ENCODE measurements around the gene FBXO42. TPM values are rescaled to one million over a fixed set of nuclear protein-coding genes. Genes with fewer than 3 reads are reported as not detected.

Gene FBXO42
- total and polyA plus RNA-seq, 2 of the 13 experiments (the other 11 are each of a cell fraction or from before 2014, with no cell fraction given) = 7.6 to 17.5 TPM

DNA sequence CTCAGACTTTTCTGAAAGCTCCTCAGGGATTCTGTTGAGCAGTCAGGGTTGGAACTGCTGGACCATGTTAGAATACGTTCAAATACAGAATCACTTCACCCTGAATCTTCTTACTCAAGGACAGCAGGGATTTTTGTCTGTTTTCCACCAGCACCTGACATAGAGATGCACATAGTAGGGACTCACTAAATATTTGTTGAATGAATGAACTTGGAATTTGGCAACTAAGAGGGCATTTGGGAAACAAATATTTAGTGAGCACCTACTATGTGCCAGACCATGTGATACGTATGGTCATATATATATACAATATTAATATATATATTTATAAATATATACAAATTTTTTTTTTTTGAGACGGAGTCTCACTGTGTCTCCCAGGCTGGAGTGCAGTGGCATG is 4.6 kb upstream of the FBXO42 start:
- H3K27ac ChIP-seq (ENCODE audit: extremely low read length, insufficient read depth, low read length) = no peak overlapping the region
- TF ChIP-seq ZNF740 (CRISPR knock-in tag; IDR thresholded peaks at IDR 0.05) (no peak), ZKSCAN1 (IDR thresholded peaks at IDR 0.05; ENCODE audit: low read length) (peak; percentile 94)
- TF ChIP-seq, protein P1, sequence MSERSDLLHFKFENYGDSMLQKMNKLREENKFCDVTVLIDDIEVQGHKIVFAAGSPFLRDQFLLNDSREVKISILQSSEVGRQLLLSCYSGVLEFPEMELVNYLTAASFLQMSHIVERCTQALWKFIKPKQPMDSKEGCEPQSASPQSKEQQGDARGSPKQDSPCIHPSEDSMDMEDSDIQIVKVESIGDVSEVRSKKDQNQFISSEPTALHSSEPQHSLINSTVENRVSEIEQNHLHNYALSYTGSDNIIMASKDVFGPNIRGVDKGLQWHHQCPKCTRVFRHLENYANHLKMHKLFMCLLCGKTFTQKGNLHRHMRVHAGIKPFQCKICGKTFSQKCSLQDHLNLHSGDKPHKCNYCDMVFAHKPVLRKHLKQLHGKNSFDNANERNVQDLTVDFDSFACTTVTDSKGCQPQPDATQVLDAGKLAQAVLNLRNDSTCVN (CRISPR knock-in tag; IDR thresholded peaks at IDR 0.05; ENCODE audit: borderline replicate concordance) = no peak
- H3K4me1 ChIP-seq (ENCODE audit: insufficient read depth, low read length) = peaks cover 11% of the 10 kb centered on the region
- no peak overlapping the region for H2AFZ ChIP-seq (ENCODE audit: low read length)
- H3K9me3 ChIP-seq (ENCODE audit: low read length) = no peaks in the 10 kb centered on the region
- no peaks in the 10 kb centered on the region for H3K36me3 ChIP-seq (replicated peaks in 1 of 2; ENCODE audit: control insufficient read depth in 1 of 2, insufficient read depth in 2 of 2, low read length in 2 of 2)
- no peak overlapping the region for H3K4me3 ChIP-seq (replicated peaks in 1 of 3; ENCODE audit: insufficient read depth in 1 of 3, low read depth in 2 of 3, low read length in 3 of 3)
- FAIRE-seq = no peak
- H3K4me2 ChIP-seq (ENCODE audit: low read depth, low read length) = no peak overlapping the region
- no peaks in the 10 kb centered on the region; a peak in 1 of 5 replicates for H3K27me3 ChIP-seq (ENCODE audit: control insufficient read depth in 1 of 2, insufficient read depth in 2 of 2, low read length in 2 of 2)
- ChIA-PET POLR2A (no interaction called here), CTCF (ENCODE audit: low intra/inter-chr PET ratio, low total read pairs) (no interaction called here)
- intact Hi-C loops (cut with micrococcal nuclease; ENCODE audit: unreplicated experiment) = no loop called here
- H3K9ac ChIP-seq (ENCODE audit: insufficient read depth, low read depth, low read length) = no peak overlapping the region
- ATAC-seq = no peak
- WGBS (ENCODE audit: low lambda C conversion rate) = 54% methylated on average over 3 of the region's 3 CpGs
- in situ Hi-C loops (cut with HindIII; ENCODE audit: extremely low pct_ligation_motif_present, low pct_unique_long_range_greater_than_20kb) = no loop called here
- no TSS peak for BruUV-seq (replicated peaks)
- no peak for DNase-seq (ENCODE audit: low spot score)
- H3K79me2 ChIP-seq (ENCODE audit: insufficient read depth, low read length) = peaks cover 3% of the 10 kb centered on the region
- H4K20me1 ChIP-seq (ENCODE audit: insufficient read depth, low read length) = no peaks in the 10 kb centered on the region

DNA sequence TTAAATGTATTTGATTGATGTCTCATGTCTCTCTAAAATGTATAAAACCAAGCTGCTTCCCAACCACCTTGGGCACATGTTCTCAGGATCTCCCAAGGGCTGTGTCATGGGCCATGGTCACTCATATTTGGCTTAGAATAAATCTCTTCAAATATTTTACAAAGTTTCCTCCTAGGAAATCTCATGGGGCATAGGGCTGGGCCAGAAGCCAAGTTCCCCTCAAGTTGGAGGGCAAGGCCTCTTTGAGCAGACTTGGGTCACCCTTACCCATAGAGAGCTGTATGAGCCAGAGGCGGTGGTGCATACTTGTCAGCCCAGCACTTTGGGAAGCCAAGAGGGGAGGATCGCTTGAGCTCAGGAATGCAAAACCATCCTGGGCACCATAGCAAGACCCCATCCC is 2.3 kb upstream of the FBXO42 start:
- H4K20me1 ChIP-seq (ENCODE audit: insufficient read depth, low read length) = peaks cover 9% of the 10 kb centered on the region
- in situ Hi-C loops (cut with HindIII; ENCODE audit: extremely low pct_ligation_motif_present, low pct_unique_long_range_greater_than_20kb) (no loop called here), intact Hi-C loops (cut with micrococcal nuclease; ENCODE audit: unreplicated experiment) (no loop called here)
- DNase-seq (ENCODE audit: low spot score) (no peak), ATAC-seq (no peak), FAIRE-seq (no peak)
- H2AFZ ChIP-seq (ENCODE audit: low read length) = no peak overlapping the region
- H3K79me2 ChIP-seq (ENCODE audit: insufficient read depth, low read length) = peaks cover 26% of the 10 kb centered on the region
- CTCF ChIA-PET (ENCODE audit: low intra/inter-chr PET ratio, low total read pairs) = no interaction called here
- peak; percentile 25; the same call in 1 of the 2 replicates for TF ChIP-seq ZNF121 (CRISPR knock-in tag; IDR thresholded peaks at IDR 0.05)
- no peak for TF ChIP-seq GATA4 (IDR thresholded peaks at IDR 0.05; ENCODE audit: borderline replicate concordance, low read depth)
- no peak for TF ChIP-seq ZNF44 (CRISPR knock-in tag; IDR thresholded peaks at IDR 0.05)
- H3K9me3 ChIP-seq (ENCODE audit: low read length) = no peaks in the 10 kb centered on the region
- no TSS peak for BruUV-seq (replicated peaks)
- H3K27me3 ChIP-seq (ENCODE audit: control insufficient read depth in 1 of 2, insufficient read depth in 2 of 2, low read length in 2 of 2) = no peaks in the 10 kb centered on the region; a peak in 1 of 5 replicates
- POLR2A ChIA-PET = no interaction called here
- H3K4me1 ChIP-seq (ENCODE audit: insufficient read depth, low read length) = peaks cover 27% of the 10 kb centered on the region
- no peak overlapping the region for H3K4me2 ChIP-seq (ENCODE audit: low read depth, low read length)
- no peak overlapping the region for H3K4me3 ChIP-seq (replicated peaks in 1 of 3; ENCODE audit: insufficient read depth in 1 of 3, low read depth in 2 of 3, low read length in 3 of 3)
- WGBS (ENCODE audit: low lambda C conversion rate) = 100% methylated on average over 2 of the region's 2 CpGs
- H3K27ac ChIP-seq (ENCODE audit: extremely low read length, insufficient read depth, low read length) = no peak overlapping the region
- H3K36me3 ChIP-seq (replicated peaks in 1 of 2; ENCODE audit: control insufficient read depth in 1 of 2, insufficient read depth in 2 of 2, low read length in 2 of 2) = no peaks in the 10 kb centered on the region
- H3K9ac ChIP-seq (ENCODE audit: insufficient read depth, low read depth, low read length) = no peak overlapping the region
